ENCODE measurements around the gene OPHN1. TPM values are rescaled to one million over a fixed set of nuclear protein-coding genes. Genes with fewer than 3 reads are reported as not detected.

OPHN1 gene
- total RNA-seq, 1 experiment from 2014 or later: 4.4 TPM

DNA sequence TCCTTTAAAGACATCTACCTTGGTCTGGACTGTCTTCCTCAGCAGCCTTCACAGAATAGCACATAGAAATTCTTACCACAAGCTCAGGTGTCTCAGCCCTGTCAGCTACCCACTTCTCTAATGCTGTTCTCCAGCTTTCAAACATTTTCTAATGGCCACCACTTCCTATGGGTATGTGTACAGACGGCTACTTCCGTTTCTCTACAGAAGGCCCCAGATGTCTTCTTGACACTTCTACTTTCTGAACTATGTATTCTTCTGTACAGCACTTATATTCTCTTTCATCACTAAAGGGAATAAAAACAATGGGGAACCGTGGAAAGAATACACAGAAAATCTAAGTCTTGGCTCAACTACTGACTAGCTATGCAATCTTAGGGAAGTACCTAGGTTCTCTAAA, 13.3 kb downstream of the OPHN1 start (continued):
- TF ChIP-seq, protein P1, sequence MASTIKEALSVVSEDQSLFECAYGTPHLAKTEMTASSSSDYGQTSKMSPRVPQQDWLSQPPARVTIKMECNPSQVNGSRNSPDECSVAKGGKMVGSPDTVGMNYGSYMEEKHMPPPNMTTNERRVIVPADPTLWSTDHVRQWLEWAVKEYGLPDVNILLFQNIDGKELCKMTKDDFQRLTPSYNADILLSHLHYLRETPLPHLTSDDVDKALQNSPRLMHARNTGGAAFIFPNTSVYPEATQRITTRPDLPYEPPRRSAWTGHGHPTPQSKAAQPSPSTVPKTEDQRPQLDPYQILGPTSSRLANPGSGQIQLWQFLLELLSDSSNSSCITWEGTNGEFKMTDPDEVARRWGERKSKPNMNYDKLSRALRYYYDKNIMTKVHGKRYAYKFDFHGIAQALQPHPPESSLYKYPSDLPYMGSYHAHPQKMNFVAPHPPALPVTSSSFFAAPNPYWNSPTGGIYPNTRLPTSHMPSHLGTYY (CRISPR knock-in tag; IDR thresholded peaks at IDR 0.05): no peak
- no peak for TF ChIP-seq IRF2 (CRISPR knock-in tag; IDR thresholded peaks at IDR 0.05; ENCODE audit: borderline replicate concordance, low read depth)
- TF ChIP-seq, protein P2, sequence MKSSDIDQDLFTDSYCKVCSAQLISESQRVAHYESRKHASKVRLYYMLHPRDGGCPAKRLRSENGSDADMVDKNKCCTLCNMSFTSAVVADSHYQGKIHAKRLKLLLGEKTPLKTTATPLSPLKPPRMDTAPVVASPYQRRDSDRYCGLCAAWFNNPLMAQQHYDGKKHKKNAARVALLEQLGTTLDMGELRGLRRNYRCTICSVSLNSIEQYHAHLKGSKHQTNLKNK (CRISPR knock-in tag; IDR thresholded peaks at IDR 0.05): no peak

DNA sequence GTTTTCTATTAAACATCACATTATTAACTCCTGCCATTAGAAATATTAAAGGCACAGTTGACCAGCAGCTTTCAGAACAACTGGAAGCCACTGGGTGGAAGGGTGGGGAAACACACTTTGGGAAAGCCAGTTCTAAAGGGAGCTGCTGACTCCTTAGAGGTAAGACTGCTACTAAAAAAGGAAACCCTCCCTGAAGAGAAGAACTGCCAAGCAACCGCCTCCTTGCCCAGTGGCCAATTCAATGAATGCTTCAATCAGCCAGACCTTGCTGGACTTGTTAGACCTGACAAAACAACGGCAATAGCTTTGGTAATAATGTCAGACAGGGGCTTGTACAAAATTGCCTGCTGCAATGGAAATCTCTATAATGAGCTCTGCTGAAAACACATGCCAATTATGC, 15.6 kb downstream of the OPHN1 start:
- no peak overlapping the region for H3K27ac Mint-ChIP-seq
- POLR2A ChIA-PET: no interaction called here

DNA sequence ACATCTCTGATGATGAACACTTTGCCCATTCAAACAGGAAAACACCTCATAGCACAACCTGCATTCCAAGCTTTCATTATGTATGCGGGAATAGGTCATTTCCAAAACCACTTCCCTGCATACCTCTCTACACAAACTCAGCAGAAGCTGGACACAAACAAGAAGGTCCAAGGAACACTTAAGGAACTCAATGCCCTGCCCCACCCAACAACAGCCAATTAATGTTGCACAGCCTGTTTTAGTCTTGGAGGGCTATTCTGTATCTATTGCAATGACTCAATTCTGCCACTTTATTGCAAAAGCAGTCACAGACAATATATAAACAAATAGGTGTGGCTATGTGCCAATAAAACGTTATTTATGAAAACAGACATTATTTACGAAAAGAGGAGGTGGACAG, 16.7 kb downstream of the OPHN1 start:
- no peak for ATAC-seq

More for the DNA sequence above, 15.6 kb downstream of the OPHN1 start:
- DNase-seq (ENCODE audit: low spot score) (no peak), ATAC-seq (no peak)
- no peak overlapping the region for H3K4me3 Mint-ChIP-seq
- H3K36me3 Mint-ChIP-seq: no peaks in the 10 kb centered on the region
- CTCF ChIA-PET: interaction anchor here (0.8 kb wide), 1 partner anchor 221 kb away, joined by 4 read pairs; no protein-coding TSS in a partner anchor
- no peaks in the 10 kb centered on the region for H3K9me3 Mint-ChIP-seq
- 0 out of 2 replicates have a peak, but pooled peaks cover 3% of the 10 kb centered on the region for H3K4me1 Mint-ChIP-seq
- no peaks in the 10 kb centered on the region for H3K27me3 Mint-ChIP-seq (ENCODE audit: low read depth)
- TF ChIP-seq, protein P3, sequence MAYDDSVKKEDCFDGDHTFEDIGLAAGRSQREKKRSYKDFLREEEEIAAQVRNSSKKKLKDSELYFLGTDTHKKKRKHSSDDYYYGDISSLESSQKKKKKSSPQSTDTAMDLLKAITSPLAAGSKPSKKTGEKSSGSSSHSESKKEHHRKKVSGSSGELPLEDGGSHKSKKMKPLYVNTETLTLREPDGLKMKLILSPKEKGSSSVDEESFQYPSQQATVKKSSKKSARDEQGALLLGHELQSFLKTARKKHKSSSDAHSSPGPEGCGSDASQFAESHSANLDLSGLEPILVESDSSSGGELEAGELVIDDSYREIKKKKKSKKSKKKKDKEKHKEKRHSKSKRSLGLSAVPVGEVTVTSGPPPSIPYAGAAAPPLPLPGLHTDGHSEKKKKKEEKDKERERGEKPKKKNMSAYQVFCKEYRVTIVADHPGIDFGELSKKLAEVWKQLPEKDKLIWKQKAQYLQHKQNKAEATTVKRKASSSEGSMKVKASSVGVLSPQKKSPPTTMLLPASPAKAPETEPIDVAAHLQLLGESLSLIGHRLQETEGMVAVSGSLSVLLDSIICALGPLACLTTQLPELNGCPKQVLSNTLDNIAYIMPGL (CRISPR knock-in tag; IDR thresholded peaks at IDR 0.05): no peak
- TF ChIP-seq JUN (CRISPR knock-in tag; IDR thresholded peaks at IDR 0.05): no peak
- TF ChIP-seq, protein P4, sequence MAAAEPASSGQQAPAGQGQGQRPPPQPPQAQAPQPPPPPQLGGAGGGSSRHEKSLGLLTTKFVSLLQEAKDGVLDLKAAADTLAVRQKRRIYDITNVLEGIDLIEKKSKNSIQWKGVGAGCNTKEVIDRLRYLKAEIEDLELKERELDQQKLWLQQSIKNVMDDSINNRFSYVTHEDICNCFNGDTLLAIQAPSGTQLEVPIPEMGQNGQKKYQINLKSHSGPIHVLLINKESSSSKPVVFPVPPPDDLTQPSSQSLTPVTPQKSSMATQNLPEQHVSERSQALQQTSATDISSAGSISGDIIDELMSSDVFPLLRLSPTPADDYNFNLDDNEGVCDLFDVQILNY (CRISPR knock-in tag; IDR thresholded peaks at IDR 0.05): no peak
- TF ChIP-seq ZNF423 (CRISPR knock-in tag; IDR thresholded peaks at IDR 0.05): no peak
- no peak for TF ChIP-seq ELF4 (CRISPR knock-in tag; IDR thresholded peaks at IDR 0.05; ENCODE audit: low read depth)
- TF ChIP-seq JAZF1 (CRISPR knock-in tag; IDR thresholded peaks at IDR 0.05): no peak
- no peak for TF ChIP-seq TEAD4 (CRISPR knock-in tag; IDR thresholded peaks at IDR 0.05)
- TF ChIP-seq, protein P5, sequence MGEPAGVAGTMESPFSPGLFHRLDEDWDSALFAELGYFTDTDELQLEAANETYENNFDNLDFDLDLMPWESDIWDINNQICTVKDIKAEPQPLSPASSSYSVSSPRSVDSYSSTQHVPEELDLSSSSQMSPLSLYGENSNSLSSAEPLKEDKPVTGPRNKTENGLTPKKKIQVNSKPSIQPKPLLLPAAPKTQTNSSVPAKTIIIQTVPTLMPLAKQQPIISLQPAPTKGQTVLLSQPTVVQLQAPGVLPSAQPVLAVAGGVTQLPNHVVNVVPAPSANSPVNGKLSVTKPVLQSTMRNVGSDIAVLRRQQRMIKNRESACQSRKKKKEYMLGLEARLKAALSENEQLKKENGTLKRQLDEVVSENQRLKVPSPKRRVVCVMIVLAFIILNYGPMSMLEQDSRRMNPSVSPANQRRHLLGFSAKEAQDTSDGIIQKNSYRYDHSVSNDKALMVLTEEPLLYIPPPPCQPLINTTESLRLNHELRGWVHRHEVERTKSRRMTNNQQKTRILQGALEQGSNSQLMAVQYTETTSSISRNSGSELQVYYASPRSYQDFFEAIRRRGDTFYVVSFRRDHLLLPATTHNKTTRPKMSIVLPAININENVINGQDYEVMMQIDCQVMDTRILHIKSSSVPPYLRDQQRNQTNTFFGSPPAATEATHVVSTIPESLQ (CRISPR knock-in tag; IDR thresholded peaks at IDR 0.05): no peak
- TF ChIP-seq ZNF263 (CRISPR knock-in tag; IDR thresholded peaks at IDR 0.05; ENCODE audit: low read depth): no peak
- no peak for TF ChIP-seq IRF2 (CRISPR knock-in tag; IDR thresholded peaks at IDR 0.05; ENCODE audit: borderline replicate concordance, low read depth)

More for the DNA sequence above, 16.7 kb downstream of the OPHN1 start:
- 0 out of 2 replicates have a peak, but pooled peaks cover 3% of the 10 kb centered on the region for H3K4me1 Mint-ChIP-seq
- H3K27me3 Mint-ChIP-seq (ENCODE audit: low read depth): no peaks in the 10 kb centered on the region
- TF ChIP-seq ZNF219 (CRISPR knock-in tag; IDR thresholded peaks at IDR 0.05; ENCODE audit: borderline replicate concordance) (no peak), EMX1 (CRISPR knock-in tag; IDR thresholded peaks at IDR 0.05) (no peak), NFYB (CRISPR knock-in tag; conservative IDR thresholded peaks at IDR 0.05; ENCODE audit: low read depth) (no peak), KAT7 (CRISPR knock-in tag; IDR thresholded peaks at IDR 0.05; ENCODE audit: borderline replicate concordance) (no peak), ELF4 (CRISPR knock-in tag; IDR thresholded peaks at IDR 0.05; ENCODE audit: low read depth) (no peak)
- TF ChIP-seq, protein P3 (CRISPR knock-in tag; IDR thresholded peaks at IDR 0.05): no peak
- TF ChIP-seq, protein P2 (CRISPR knock-in tag; IDR thresholded peaks at IDR 0.05): no peak
- TF ChIP-seq, protein P6, sequence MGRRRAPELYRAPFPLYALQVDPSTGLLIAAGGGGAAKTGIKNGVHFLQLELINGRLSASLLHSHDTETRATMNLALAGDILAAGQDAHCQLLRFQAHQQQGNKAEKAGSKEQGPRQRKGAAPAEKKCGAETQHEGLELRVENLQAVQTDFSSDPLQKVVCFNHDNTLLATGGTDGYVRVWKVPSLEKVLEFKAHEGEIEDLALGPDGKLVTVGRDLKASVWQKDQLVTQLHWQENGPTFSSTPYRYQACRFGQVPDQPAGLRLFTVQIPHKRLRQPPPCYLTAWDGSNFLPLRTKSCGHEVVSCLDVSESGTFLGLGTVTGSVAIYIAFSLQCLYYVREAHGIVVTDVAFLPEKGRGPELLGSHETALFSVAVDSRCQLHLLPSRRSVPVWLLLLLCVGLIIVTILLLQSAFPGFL (CRISPR knock-in tag; IDR thresholded peaks at IDR 0.05; ENCODE audit: borderline replicate concordance): no peak
- TF ChIP-seq, protein P7, sequence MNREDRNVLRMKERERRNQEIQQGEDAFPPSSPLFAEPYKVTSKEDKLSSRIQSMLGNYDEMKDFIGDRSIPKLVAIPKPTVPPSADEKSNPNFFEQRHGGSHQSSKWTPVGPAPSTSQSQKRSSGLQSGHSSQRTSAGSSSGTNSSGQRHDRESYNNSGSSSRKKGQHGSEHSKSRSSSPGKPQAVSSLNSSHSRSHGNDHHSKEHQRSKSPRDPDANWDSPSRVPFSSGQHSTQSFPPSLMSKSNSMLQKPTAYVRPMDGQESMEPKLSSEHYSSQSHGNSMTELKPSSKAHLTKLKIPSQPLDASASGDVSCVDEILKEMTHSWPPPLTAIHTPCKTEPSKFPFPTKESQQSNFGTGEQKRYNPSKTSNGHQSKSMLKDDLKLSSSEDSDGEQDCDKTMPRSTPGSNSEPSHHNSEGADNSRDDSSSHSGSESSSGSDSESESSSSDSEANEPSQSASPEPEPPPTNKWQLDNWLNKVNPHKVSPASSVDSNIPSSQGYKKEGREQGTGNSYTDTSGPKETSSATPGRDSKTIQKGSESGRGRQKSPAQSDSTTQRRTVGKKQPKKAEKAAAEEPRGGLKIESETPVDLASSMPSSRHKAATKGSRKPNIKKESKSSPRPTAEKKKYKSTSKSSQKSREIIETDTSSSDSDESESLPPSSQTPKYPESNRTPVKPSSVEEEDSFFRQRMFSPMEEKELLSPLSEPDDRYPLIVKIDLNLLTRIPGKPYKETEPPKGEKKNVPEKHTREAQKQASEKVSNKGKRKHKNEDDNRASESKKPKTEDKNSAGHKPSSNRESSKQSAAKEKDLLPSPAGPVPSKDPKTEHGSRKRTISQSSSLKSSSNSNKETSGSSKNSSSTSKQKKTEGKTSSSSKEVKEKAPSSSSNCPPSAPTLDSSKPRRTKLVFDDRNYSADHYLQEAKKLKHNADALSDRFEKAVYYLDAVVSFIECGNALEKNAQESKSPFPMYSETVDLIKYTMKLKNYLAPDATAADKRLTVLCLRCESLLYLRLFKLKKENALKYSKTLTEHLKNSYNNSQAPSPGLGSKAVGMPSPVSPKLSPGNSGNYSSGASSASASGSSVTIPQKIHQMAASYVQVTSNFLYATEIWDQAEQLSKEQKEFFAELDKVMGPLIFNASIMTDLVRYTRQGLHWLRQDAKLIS (CRISPR knock-in tag; IDR thresholded peaks at IDR 0.05; ENCODE audit: borderline replicate concordance): no peak
- no peaks in the 10 kb centered on the region for H3K9me3 Mint-ChIP-seq
- no peak overlapping the region for H3K27ac Mint-ChIP-seq
- no peaks in the 10 kb centered on the region for H3K36me3 Mint-ChIP-seq
- no peak for DNase-seq (ENCODE audit: low spot score)
- ChIA-PET POLR2A (no interaction called here), CTCF (no interaction called here)
- H3K4me3 Mint-ChIP-seq: no peak overlapping the region
